Pancreas (tissue), 10 donors: ENCODE measurements around the gene SPHKAP. TPM values are rescaled to one million over a fixed set of nuclear protein-coding genes. Genes with fewer than 3 reads are reported as not detected.

ENCODE experiments used
- ATAC-seq, 4 donors: fragments of 200-7000 bp; cut with Tn5 transposase; one replicate each; pipeline versions ENCODE4 v1.8.0 to v1.9.1; 2020; ENCODE audit warnings: mild to moderate bottlenecking in 4 of 4, moderate library complexity in 4 of 4
- DNase-seq, 6 donors: peaks; one replicate each; pipeline ENCODE4 v3.0.0-alpha.2; 2020
- FAIRE-seq: peaks from 2 replicates; lab custom pipeline; 2012; peaks lifted over from hg19 to GRCh38; lab: Jason Lieb, UNC
- H3K27ac ChIP-seq, 4 donors: fragments of 200-600 bp; sonication (generic); 1 replicate in 3 of 4; 2 replicates in 1 of 4; pipeline versions ENCODE4 v1.5.0 to v1.8.0; 2020
- H3K27me3 ChIP-seq, 4 donors: fragments of 200-600 bp; one replicate each; pipeline ENCODE4 v1.8.0; 2021
- H3K36me3 ChIP-seq, 3 donors: fragments of 200-600 bp; sonication (generic) in 1 of 3; one replicate each; pipeline versions ENCODE4 v1.5.0 to v1.8.0; 2020 to 2021
- H3K4me1 ChIP-seq, 3 donors: fragments of 200-600 bp; one replicate each; pipeline ENCODE4 v1.8.0; 2021
- H3K4me3 ChIP-seq, 4 donors: fragments of 200-600 bp; sonication (generic) in 2 of 4; one replicate each; pipeline versions ENCODE4 v1.5.0 to v1.8.0; 2020 to 2021
- H3K9me3 ChIP-seq, 4 donors: fragments of 200-600 bp; one replicate each; pipeline ENCODE4 v1.8.0; 2021
- WGBS, 2 donors: extraction: QIAGEN DNeasy Blood & Tissue Kit; methylation state at CpG; one replicate each; pipeline ENCODE4 v1.1.7; 2013; 5-methylcytosine and 5-hydroxymethylcytosine counted together
- intact Hi-C, 3 donors: fragments of 100-400 bp; cut with DNase I; formaldehyde crosslinking; loops; one replicate each; pipeline versions ENCODE4 v1.11.1 to v1.14.2; 2022
- polyA plus RNA-seq, 2 donors: library from polyadenylated mRNA; stranded (reverse); fragments of 200-250 nt; gene quantifications; one replicate each; pipeline ENCODE4 v1.2.3, GENCODE V29; 2013
- total RNA-seq, 6 donors: library from RNA; stranded (reverse); fragmentation: NEBNext Ultra II Directional in 4 of 6; extraction: Animal tissue kit (Norgen Biotek cat#: 25700) in 4 of 6; gene quantifications; one replicate each; pipeline versions ENCODE4 v1.2.1 to v1.2.4, GENCODE V29; 2021 to 2023
- TF ChIP-seq, protein P1 (sequence below), 4 donors: fragments of 200-600 bp; sonication (generic) in 3 of 4; IDR thresholded peaks; one replicate each; pipeline versions ENCODE4 v1.5.0 to v1.8.0; 2021; ENCODE audit warnings: antibody characterized with exemption in 4 of 4
- donor health status: healthy with polysubstance abuse.
- donor health status: DM: no; HTN: no; CAD: no; lungs with moderate emphysema.
- donor health status: DM: no; HTN: no; CAD: no.
- donor health status: control.
- donor health status: control.
- donor health status: Bipolar disorder and iron deficiency.
- donor health status: DM: yes; HTN: yes; CAD: no.
- donor health status: DM: no; HTN: no; CAD: no.
- donor health status: DM: no; HTN: no; CAD: no.
- donor health status: DM: yes; HTN: yes; CAD: no.

SPHKAP gene
- total and polyA plus RNA-seq, 8 donors, result under 0.01 to 0.06 (median 0.02) TPM; not detected in 5

DNA sequence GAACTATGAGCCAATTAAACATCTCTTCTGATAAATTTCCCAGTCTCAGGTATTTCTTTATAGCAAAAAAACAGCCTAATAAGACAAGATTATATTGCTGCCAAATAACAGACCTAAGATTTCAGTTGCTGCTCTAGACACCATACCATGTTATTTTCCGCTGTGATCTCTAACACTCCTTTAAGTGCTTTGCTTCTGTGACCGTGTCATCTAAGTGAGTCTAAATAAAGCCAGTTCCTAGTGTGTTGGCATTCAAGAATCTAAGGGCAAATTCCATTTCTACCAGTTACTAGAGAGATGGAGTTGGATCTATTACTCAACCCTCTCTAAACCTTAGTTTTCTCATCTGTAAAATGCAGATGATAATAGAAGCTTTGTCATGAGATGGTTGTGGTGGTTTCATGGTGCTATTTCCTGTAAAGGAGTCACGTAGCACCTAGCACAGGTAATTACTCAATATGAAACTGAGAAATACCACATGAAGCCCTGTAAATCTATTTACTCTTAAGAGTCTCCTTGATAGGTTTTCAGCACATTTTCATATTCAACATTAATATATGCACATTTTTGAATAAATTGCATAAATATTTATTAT lies 40.5 kb downstream of the SPHKAP start:
- FAIRE-seq (no peak), DNase-seq (no peak), ATAC-seq (no peak)
- Histone ChIP-seq H3K9me3 (no peaks in the 10 kb centered on the region), H3K36me3 (no peaks in the 10 kb centered on the region), H3K27me3 (no peaks in the 10 kb centered on the region), H3K4me3 (no peak overlapping the region), H3K4me1 (no peaks in the 10 kb centered on the region), H3K27ac (no peak overlapping the region)
- WGBS, 2 donors, result 60 to 66% methylated on average over 3 of the region's 3 CpGs
- intact Hi-C loops, result no loop called here
- TF ChIP-seq, protein P1, sequence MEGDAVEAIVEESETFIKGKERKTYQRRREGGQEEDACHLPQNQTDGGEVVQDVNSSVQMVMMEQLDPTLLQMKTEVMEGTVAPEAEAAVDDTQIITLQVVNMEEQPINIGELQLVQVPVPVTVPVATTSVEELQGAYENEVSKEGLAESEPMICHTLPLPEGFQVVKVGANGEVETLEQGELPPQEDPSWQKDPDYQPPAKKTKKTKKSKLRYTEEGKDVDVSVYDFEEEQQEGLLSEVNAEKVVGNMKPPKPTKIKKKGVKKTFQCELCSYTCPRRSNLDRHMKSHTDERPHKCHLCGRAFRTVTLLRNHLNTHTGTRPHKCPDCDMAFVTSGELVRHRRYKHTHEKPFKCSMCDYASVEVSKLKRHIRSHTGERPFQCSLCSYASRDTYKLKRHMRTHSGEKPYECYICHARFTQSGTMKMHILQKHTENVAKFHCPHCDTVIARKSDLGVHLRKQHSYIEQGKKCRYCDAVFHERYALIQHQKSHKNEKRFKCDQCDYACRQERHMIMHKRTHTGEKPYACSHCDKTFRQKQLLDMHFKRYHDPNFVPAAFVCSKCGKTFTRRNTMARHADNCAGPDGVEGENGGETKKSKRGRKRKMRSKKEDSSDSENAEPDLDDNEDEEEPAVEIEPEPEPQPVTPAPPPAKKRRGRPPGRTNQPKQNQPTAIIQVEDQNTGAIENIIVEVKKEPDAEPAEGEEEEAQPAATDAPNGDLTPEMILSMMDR (IDR thresholded peaks at IDR 0.05), result no peak

DNA sequence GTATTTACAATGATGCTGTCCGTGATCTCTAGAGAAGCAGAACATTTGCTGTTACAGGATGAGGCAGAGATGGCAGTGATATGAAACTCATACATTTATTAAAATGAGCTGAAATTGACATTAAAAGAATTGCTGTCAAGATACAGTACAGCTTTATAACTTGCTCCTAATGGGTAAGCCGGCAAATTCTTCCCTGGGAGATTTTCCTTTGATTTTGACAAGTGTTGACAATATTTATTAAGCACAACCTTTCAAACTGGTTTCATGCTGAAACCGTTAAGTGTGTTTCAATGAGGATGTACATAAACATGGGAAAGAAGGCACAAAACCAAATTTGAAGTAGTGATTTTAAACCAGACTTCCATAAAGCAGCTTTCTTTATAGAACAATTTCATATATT lies 45.5 kb downstream of the SPHKAP start:
- no peak for FAIRE-seq
- Histone ChIP-seq H3K4me3 (no peak overlapping the region), H3K27ac (no peak overlapping the region), H3K36me3 (no peaks in the 10 kb centered on the region), H3K9me3 (no peaks in the 10 kb centered on the region), H3K4me1 (no peaks in the 10 kb centered on the region), H3K27me3 (no peaks in the 10 kb centered on the region)
- TF ChIP-seq, protein P1 (IDR thresholded peaks at IDR 0.05), result no peak
- intact Hi-C loops, result no loop called here
- 61 to 70% methylated on average over 3 of the region's 3 CpGs for WGBS, 2 donors
- no peak for ATAC-seq
- no peak for DNase-seq

DNA sequence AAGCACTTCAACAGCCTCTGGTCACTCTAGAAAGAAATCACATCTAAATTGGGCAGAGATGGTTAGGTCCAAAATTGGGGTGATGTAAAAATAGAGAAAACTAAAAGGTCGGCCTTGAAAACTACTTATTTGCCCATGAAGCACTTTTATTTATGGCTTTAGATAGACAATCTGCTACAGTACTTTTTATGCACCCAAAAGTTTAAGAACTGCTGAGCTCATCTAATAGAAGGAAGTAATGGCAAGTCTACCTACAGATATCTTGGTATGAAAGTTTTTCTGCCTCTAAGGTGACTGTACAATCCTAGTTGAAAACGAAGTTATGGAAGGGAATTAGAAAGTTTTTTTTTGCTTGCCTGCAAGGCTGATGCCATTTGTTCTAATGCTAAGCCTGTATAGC lies 46.2 kb downstream of the SPHKAP start:
- H3K9me3 ChIP-seq, result no peaks in the 10 kb centered on the region
- TF ChIP-seq, protein P1 (IDR thresholded peaks at IDR 0.05), result no peak
- DNase-seq (no peak), FAIRE-seq (no peak), ATAC-seq (no peak)
- 47 to 70% methylated on average over 2 of the region's 2 CpGs for WGBS, 2 donors
- H3K4me1 ChIP-seq, result no peaks in the 10 kb centered on the region
- no peaks in the 10 kb centered on the region for H3K27me3 ChIP-seq
- H3K36me3 ChIP-seq, result no peaks in the 10 kb centered on the region
- H3K4me3 ChIP-seq, result no peak overlapping the region
- H3K27ac ChIP-seq, result no peak overlapping the region
- intact Hi-C loops, result no loop called here

DNA sequence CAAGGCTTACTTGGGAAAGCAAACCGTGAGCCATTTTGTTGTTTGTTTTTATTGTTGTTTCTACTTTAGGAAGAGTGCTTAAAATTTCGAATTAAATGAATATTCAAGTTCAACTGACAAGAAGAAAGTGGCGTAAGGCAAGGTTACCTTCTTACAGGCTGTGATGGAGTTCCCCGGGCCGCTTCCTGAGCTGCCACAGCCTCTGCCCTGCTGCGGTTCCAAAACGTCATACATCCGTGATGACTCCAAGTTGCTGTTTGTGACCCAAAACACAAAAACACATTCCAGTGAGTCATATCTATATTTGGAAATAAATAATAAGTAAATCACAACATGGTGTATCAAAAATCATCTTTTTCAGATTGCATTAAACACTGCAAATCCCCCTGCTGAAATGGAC lies 49.7 kb downstream of the SPHKAP start:
- ATAC-seq (no peak), DNase-seq (no peak), FAIRE-seq (no peak)
- intact Hi-C loops, result no loop called here
- Histone ChIP-seq H3K27me3 (no peaks in the 10 kb centered on the region), H3K4me3 (no peak overlapping the region), H3K4me1 (no peaks in the 10 kb centered on the region), H3K9me3 (no peaks in the 10 kb centered on the region), H3K36me3 (no peaks in the 10 kb centered on the region), H3K27ac (no peak overlapping the region)
- TF ChIP-seq, protein P1 (IDR thresholded peaks at IDR 0.05), result no peak
- 66 to 71% methylated on average over 8 of the region's 8 CpGs for WGBS, 2 donors

DNA sequence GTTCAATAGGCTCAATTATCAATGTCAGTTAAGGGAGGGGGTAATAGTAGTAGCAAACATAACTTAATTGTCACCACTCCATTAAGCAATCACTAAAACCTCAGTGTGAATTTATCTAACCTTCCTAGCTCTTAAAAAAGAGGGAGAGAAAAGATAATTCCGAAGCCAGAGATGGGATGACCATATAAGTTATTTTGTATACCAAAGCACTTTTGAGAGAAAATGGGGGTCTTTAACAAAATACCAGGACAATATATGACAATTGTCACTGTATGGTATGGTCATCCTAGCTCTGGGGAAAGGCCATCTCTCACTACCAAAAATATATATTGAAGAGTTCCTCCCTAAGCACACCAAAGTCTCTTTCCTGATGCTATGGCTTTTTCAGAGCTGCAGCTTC lies 55.1 kb downstream of the SPHKAP start:
- Histone ChIP-seq H3K27ac (no peak overlapping the region), H3K36me3 (no peaks in the 10 kb centered on the region), H3K9me3 (no peaks in the 10 kb centered on the region), H3K4me3 (no peak overlapping the region), H3K27me3 (no peaks in the 10 kb centered on the region), H3K4me1 (no peaks in the 10 kb centered on the region)
- intact Hi-C loops, result no loop called here
- TF ChIP-seq, protein P1 (IDR thresholded peaks at IDR 0.05), result no peak
- DNase-seq (no peak), ATAC-seq (no peak), FAIRE-seq (no peak)
- WGBS, 2 donors, result 35 to 69% methylated on average over 1 of the region's 1 CpG
